GM12865 (cell line): Measurements from ENCODE around the gene PGLYRP4.

Source experiments
- DNase-seq: peaks from one replicate; pipeline ENCODE4 v3.0.0; 2010; ENCODE audit warnings: low read depth
- H3K4me3 ChIP-seq: 2 replicates; pipeline ENCODE4 v1.5.1; 2011; ENCODE audit warnings: mild to moderate bottlenecking, low read depth, low read length, control low read depth
- CTCF ChIP-seq: IDR thresholded peaks from 2 replicates; pipeline ENCODE4 v1.5.1; 2011; ENCODE audit warnings: low read length, control low read depth, low read depth, inconsistent platforms; ENCODE audit not compliant: insufficient read depth; ENCODE audit errors: missing control alignments

PGLYRP4 gene

GRCh38 chr1:153366261-153366660 is 17.6 kb upstream of the PGLYRP4 start:
- no peak for DNase-seq
- no peak overlapping the region for H3K4me3 ChIP-seq
- TF ChIP-seq CTCF: no peak

- TF ChIP-seq CTCF: no peak
- H3K4me3 ChIP-seq: no peak overlapping the region
- no peak for DNase-seq
These were observed 17.1 kb upstream of the PGLYRP4 start for GRCh38 chr1:153365696-153366095.

DNA sequence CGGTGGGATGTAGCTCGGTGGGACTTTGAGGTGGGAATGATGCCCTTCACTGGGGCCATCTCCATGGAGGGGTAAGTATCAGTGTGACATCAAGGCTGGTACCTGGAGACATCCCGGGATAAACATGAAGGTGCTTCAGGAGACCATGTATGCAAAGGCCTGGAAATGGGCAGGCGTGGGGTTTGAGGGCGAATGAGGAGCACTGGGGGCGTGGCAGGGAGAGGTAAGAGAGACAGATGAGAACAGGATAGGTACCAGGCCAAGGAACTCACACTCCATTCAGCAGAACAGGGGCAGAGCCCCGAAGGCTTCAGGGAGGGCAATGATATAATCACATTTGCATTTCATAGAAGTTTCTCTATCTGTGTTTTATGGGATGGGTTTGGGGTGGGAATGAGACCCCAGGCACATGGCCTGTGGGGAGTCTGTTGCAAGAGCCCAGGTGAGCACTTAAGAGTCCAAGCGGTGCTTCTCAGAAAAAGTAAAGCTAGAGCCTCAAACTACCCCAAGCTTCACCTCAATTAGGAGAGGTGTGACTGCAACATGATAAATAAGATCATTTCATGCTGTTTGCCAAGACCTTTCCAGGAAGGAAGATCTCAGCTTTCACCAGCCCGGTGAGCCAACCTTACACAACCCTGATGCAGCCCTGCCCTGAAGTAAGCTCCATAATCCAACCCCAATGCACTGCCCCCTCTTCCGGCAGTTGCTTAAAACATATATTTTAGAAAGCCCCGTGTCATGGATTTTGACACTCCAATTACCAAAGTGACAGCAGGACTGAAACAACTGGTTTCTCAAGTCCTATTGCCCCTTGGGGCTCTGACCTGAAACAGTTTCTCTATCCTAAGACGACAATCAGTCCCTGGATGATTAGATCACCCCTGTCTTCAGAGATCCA is 16.4 kb upstream of the PGLYRP4 start:
- H3K4me3 ChIP-seq: no peak overlapping the region
- no peak for TF ChIP-seq CTCF
- no peak for DNase-seq

DNA sequence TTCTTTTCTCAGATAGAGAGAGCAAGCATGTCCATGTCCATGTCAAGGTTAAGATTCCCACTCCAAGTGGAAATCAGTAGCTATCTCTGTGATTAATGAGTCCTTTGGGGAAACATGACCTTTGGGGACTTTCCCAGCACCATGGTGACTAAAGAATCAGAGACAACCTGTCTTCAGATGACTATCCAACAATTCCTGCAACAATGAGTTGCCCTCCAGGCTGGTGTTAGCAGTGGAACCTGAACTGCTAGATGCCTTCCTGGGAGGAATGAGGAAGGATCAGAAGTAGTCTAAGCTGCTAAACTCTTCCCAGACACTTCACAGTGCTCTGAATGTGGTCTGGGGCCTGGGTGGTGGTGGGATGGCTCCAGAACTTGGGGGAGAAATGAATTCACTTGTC is 15.5 kb upstream of the PGLYRP4 start:
- TF ChIP-seq CTCF: no peak
- no peak for DNase-seq

GRCh38 chr1:153363641-153364040 is 15.0 kb upstream of the PGLYRP4 start:
- H3K4me3 ChIP-seq: no peak overlapping the region
- no peak for DNase-seq
- TF ChIP-seq CTCF: no peak

More for the DNA sequence above, 15.5 kb upstream of the PGLYRP4 start:
- no peak overlapping the region for H3K4me3 ChIP-seq

- no peak for TF ChIP-seq CTCF
- no peak for DNase-seq
- H3K4me3 ChIP-seq: no peak overlapping the region
These were observed 13.6 kb upstream of the PGLYRP4 start for GRCh38 chr1:153362187-153362775.
